Adrenal gland (tissue), 12 donors: ENCODE data around the gene EPB41L2. TPM values are rescaled to one million over a fixed set of nuclear protein-coding genes. Genes with fewer than 3 reads are reported as not detected.

Experiments
- DNase-seq, 7 donors: peaks; one replicate each; pipeline ENCODE4 v3.0.0-alpha.2; 2019 to 2020
- H3K27ac ChIP-seq, 5 donors: fragments of 200-600 bp; sonication (generic) in 4 of 5; 1 replicate in 3 of 5; 2 replicates in 2 of 5; pipeline versions ENCODE4 v1.5.1 to v1.8.0; 2016 to 2020; ENCODE audit warnings: mild to moderate bottlenecking in 1 of 5
- H3K27me3 ChIP-seq: fragments of 200-600 bp; 2 replicates; pipeline ENCODE4 v1.8.0; 2021
- H3K36me3 ChIP-seq, 2 donors: fragments of 200-600 bp; replicated peaks in 1 of 2; 1 replicate in 1 of 2; 2 replicates in 1 of 2; pipeline versions ENCODE4 v1.5.1 to v1.8.0; 2018 to 2022
- H3K4me1 ChIP-seq, 2 donors: fragments of 200-600 bp; replicated peaks in 1 of 2; 1 replicate in 1 of 2; 2 replicates in 1 of 2; pipeline versions ENCODE4 v1.5.1 to v1.8.0; 2018 to 2021
- H3K4me3 ChIP-seq, 4 donors: fragments of 200-600 bp; sonication (generic) in 3 of 4; one replicate each; pipeline ENCODE4 v1.5.1; 2016 to 2018
- H3K9me3 ChIP-seq, 3 donors: fragments of 200-600 bp; sonication (generic) in 1 of 3; replicated peaks in 1 of 3; 1 replicate in 2 of 3; 2 replicates in 1 of 3; pipeline versions ENCODE4 v1.5.1 to v1.8.0; 2016 to 2021
- POLR2A ChIP-seq, 2 donors: fragments of 450-650 bp; IDR thresholded peaks; one replicate each; pipeline ENCODE4 v1.6.1; 2017; ENCODE audit warnings: antibody characterized with exemption in 2 of 2, mild to moderate bottlenecking in 2 of 2, moderate library complexity in 1 of 2
- WGBS, 4 donors: extraction: QIAGEN DNeasy Blood & Tissue Kit in 2 of 4; methylation state at CpG; one replicate each; pipeline versions ENCODE4 v1.1.5 to v1.1.7; 2013 to 2017; 5-methylcytosine and 5-hydroxymethylcytosine counted together
- intact Hi-C, 2 donors: fragments of 100-400 bp; cut with DNase I; formaldehyde crosslinking; loops; one replicate each; pipeline versions ENCODE4 v1.14.1 to v1.15.0; 2022 to 2023
- polyA plus RNA-seq, 3 donors: library from polyadenylated mRNA; stranded (reverse); fragments of 200-250 nt in 2 of 3; fragments of 350-450 nt in 1 of 3; fragmentation: Illumina TruSeq in 1 of 3; extraction: RNeasy Lipid Tissue Mini Kit (QIAGEN cat#74804) in 1 of 3; gene quantifications; one replicate each; pipeline ENCODE4 v1.2.3, GENCODE V29; 2013 to 2014
- total RNA-seq, 9 donors: library from RNA; depleted of rRNA in 4 of 9; stranded (reverse); fragments of >200 nt in 4 of 9; fragments of 120-200 nt in 1 of 9; fragmentation: NEBNext Ultra II Directional in 1 of 9; extraction: Animal tissue kit (Norgen Biotek cat#: 25700) in 1 of 9; gene quantifications; one replicate each; pipeline versions ENCODE4 v1.1.0 to v1.2.4, GENCODE V29; 2013 to 2023
- TF ChIP-seq, protein P1 (sequence below), 6 experiments: fragments of 450-650 bp in 4 of 6; fragments of 200-600 bp in 2 of 6; sonication (generic) in 1 of 6; IDR thresholded peaks; 1 replicate in 5 of 6; 2 replicates in 1 of 6; pipeline versions ENCODE4 v1.5.1 to v1.8.0; 2016 to 2021; ENCODE audit warnings: antibody characterized with exemption in 6 of 6, mild to moderate bottlenecking in 2 of 6, moderate library complexity in 1 of 6
- donor health status: healthy with polysubstance abuse.
- donor health status: Bipolar disorder and iron deficiency.
- donor health status: DM: yes; HTN: yes; CAD: no.
- donor health status: DM: no; HTN: no; CAD: no.
- donor health status: DM: no; HTN: no; CAD: no.
- donor health status: DM: yes; HTN: yes; CAD: no.

Gene EPB41L2
- total and polyA plus RNA-seq, 12 donors, result 30.6 to 101 (median 82.4) TPM

GRCh38 chr6:130837067-130837466 is 226.0 kb downstream of the EPB41L2 start:
- Histone ChIP-seq H3K27me3 (no peaks in the 10 kb centered on the region), H3K36me3 (no peaks in the 10 kb centered on the region), H3K9me3 (no peaks in the 10 kb centered on the region), H3K4me3 (no peak overlapping the region), H3K4me1 (no peaks in the 10 kb centered on the region), H3K27ac (no peak overlapping the region)
- TF ChIP-seq POLR2A (IDR thresholded peaks at IDR 0.05), result no peak
- TF ChIP-seq, protein P1, sequence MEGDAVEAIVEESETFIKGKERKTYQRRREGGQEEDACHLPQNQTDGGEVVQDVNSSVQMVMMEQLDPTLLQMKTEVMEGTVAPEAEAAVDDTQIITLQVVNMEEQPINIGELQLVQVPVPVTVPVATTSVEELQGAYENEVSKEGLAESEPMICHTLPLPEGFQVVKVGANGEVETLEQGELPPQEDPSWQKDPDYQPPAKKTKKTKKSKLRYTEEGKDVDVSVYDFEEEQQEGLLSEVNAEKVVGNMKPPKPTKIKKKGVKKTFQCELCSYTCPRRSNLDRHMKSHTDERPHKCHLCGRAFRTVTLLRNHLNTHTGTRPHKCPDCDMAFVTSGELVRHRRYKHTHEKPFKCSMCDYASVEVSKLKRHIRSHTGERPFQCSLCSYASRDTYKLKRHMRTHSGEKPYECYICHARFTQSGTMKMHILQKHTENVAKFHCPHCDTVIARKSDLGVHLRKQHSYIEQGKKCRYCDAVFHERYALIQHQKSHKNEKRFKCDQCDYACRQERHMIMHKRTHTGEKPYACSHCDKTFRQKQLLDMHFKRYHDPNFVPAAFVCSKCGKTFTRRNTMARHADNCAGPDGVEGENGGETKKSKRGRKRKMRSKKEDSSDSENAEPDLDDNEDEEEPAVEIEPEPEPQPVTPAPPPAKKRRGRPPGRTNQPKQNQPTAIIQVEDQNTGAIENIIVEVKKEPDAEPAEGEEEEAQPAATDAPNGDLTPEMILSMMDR (IDR thresholded peaks at IDR 0.05), result no peak
- no peak for DNase-seq
- intact Hi-C loops, result no loop called here

- Histone ChIP-seq H3K27me3 (no peaks in the 10 kb centered on the region), H3K4me3 (no peak overlapping the region), H3K4me1 (no peaks in the 10 kb centered on the region), H3K27ac (no peak overlapping the region), H3K9me3 (no peaks in the 10 kb centered on the region), H3K36me3 (no peaks in the 10 kb centered on the region)
- WGBS, 4 donors, result 79 to 88% (median 85%) methylated on average over 3 of the region's 3 CpGs
- no peak for TF ChIP-seq POLR2A (IDR thresholded peaks at IDR 0.05)
- TF ChIP-seq, protein P1 (IDR thresholded peaks at IDR 0.05), result no peak
- intact Hi-C loops, result no loop called here
- DNase-seq, result no peak
These were observed 226.9 kb downstream of the EPB41L2 start for GRCh38 chr6:130836055-130836640.

- TF ChIP-seq, protein P1 (IDR thresholded peaks at IDR 0.05), result no peak
- TF ChIP-seq POLR2A (IDR thresholded peaks at IDR 0.05), result no peak
- Histone ChIP-seq H3K27me3 (no peaks in the 10 kb centered on the region), H3K9me3 (no peaks in the 10 kb centered on the region), H3K36me3 (no peaks in the 10 kb centered on the region), H3K4me3 (no peak overlapping the region), H3K27ac (no peak overlapping the region), H3K4me1 (no peaks in the 10 kb centered on the region)
- 74 to 88% (median 82%) methylated on average over 5 of the region's 5 CpGs for WGBS, 4 donors
- DNase-seq, result no peak
- intact Hi-C loops, result no loop called here
These were observed 228.4 kb downstream of the EPB41L2 start for GRCh38 chr6:130834482-130835251.

DNA sequence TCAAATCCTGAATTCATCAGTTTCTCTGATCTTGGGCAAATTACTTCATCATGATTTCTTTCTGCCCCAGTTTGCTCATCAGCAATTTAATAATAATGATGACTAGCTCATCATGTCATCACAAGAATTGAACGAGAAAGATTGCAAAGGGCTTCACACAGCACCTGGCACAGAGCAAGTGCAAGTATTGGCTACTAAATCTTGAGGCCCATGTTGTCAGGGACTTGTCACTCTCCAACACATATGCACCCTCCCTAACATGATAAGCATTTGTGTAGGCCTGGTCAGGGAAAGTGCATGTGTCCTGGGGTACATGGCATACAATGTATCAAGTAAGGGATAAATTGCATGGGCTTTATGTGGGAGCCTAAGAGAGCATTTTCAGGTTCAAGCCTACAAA is 229.5 kb downstream of the EPB41L2 start:
- no peak overlapping the region for H3K4me3 ChIP-seq
- H3K4me1 ChIP-seq, result no peaks in the 10 kb centered on the region
- H3K27ac ChIP-seq, result no peak overlapping the region
- DNase-seq, result no peak
- H3K9me3 ChIP-seq, result no peaks in the 10 kb centered on the region
- 39 to 80% (median 64%) methylated on average over 1 of the region's 1 CpG for WGBS, 4 donors
- TF ChIP-seq, protein P1 (IDR thresholded peaks at IDR 0.05), result no peak
- no peak for TF ChIP-seq POLR2A (IDR thresholded peaks at IDR 0.05)
- H3K36me3 ChIP-seq, result no peaks in the 10 kb centered on the region
- H3K27me3 ChIP-seq, result no peaks in the 10 kb centered on the region
- intact Hi-C loops, result no loop called here
